Measurements from ENCODE around the gene CACNA1A.

The CACNA1A gene

GRCh38 chr19:13303381-13304129 lies 202.7 kb downstream of the CACNA1A start:
- H3K4me3 ChIP-seq (ENCODE audit: low read depth, low read length), result no peak overlapping the region
- no peak for DNase-seq (ENCODE audit: low read depth)
- no peak for TF ChIP-seq CTCF (conservative IDR thresholded peaks at IDR 0.05; ENCODE audit: low read depth, low read length)

- no peak for DNase-seq (ENCODE audit: low read depth)
- no peak overlapping the region for H3K4me3 ChIP-seq (ENCODE audit: low read depth, low read length)
- no peak for TF ChIP-seq CTCF (conservative IDR thresholded peaks at IDR 0.05; ENCODE audit: low read depth, low read length)
These were observed 203.6 kb downstream of the CACNA1A start for GRCh38 chr19:13302526-13303270.

- peak; percentile 3 for DNase-seq (ENCODE audit: low read depth)
These were observed 204.5 kb downstream of the CACNA1A start for GRCh38 chr19:13301627-13302334.

GRCh38 chr19:13300421-13301030 lies 205.8 kb downstream of the CACNA1A start:
- TF ChIP-seq CTCF (conservative IDR thresholded peaks at IDR 0.05; ENCODE audit: low read depth, low read length), result no peak
- no peak for DNase-seq (ENCODE audit: low read depth)
- no peak overlapping the region for H3K4me3 ChIP-seq (ENCODE audit: low read depth, low read length)

More at GRCh38 chr19:13301627-13302334, 204.5 kb downstream of the CACNA1A start:
- no peak for TF ChIP-seq CTCF (conservative IDR thresholded peaks at IDR 0.05; ENCODE audit: low read depth, low read length)
- H3K4me3 ChIP-seq (ENCODE audit: low read depth, low read length), result no peak overlapping the region

- H3K4me3 ChIP-seq (ENCODE audit: low read depth, low read length), result no peak overlapping the region
- TF ChIP-seq CTCF (conservative IDR thresholded peaks at IDR 0.05; ENCODE audit: low read depth, low read length), result peak; percentile 13
- no peak for DNase-seq (ENCODE audit: low read depth)
These were observed 206.4 kb downstream of the CACNA1A start for GRCh38 chr19:13299838-13300237.

GRCh38 chr19:13298565-13299481 lies 207.5 kb downstream of the CACNA1A start:
- H3K4me3 ChIP-seq (ENCODE audit: low read depth, low read length), result no peak overlapping the region

More at GRCh38 chr19:13298565-13299481, 207.5 kb downstream of the CACNA1A start:
- TF ChIP-seq CTCF (conservative IDR thresholded peaks at IDR 0.05; ENCODE audit: low read depth, low read length), result no peak
- no peak for DNase-seq (ENCODE audit: low read depth)

Data from choroid plexus epithelial cell (primary cell).